ENCODE data around the gene RNF157.

RNF157 gene

GRCh38 chr17:76151896-76152454 lies 88.3 kb downstream of the RNF157 start:
- Mint-ChIP-seq H3K4me3 (no peak overlapping the region), H3K36me3 (ENCODE audit: low read depth) (peaks cover 41% of the 10 kb centered on the region), H3K27me3 (ENCODE audit: low read depth) (no peaks in the 10 kb centered on the region), H3K4me1 (ENCODE audit: low read depth) (peaks cover 10% of the 10 kb centered on the region), H3K9me3 (no peaks in the 10 kb centered on the region), H3K27ac (peak overlapping the region; percentile 31)
- no peak for DNase-seq (ENCODE audit: low spot score)

- Mint-ChIP-seq H3K27ac (peak overlapping the region; percentile 11), H3K4me3 (no peak overlapping the region)
These were observed 89.3 kb downstream of the RNF157 start for GRCh38 chr17:76150712-76151622.

GRCh38 chr17:76149214-76149613 lies 91.1 kb downstream of the RNF157 start:
- H3K36me3 Mint-ChIP-seq (ENCODE audit: low read depth), result peaks cover 52% of the 10 kb centered on the region
- H3K9me3 Mint-ChIP-seq, result no peaks in the 10 kb centered on the region
- no peak overlapping the region for H3K27ac Mint-ChIP-seq
- no peak overlapping the region for H3K4me3 Mint-ChIP-seq
- DNase-seq (ENCODE audit: low spot score), result no peak
- H3K27me3 Mint-ChIP-seq (ENCODE audit: low read depth), result no peaks in the 10 kb centered on the region
- peaks cover 31% of the 10 kb centered on the region for H3K4me1 Mint-ChIP-seq (ENCODE audit: low read depth)

More at GRCh38 chr17:76150712-76151622, 89.3 kb downstream of the RNF157 start:
- Mint-ChIP-seq H3K27me3 (ENCODE audit: low read depth) (no peaks in the 10 kb centered on the region), H3K9me3 (no peaks in the 10 kb centered on the region), H3K4me1 (ENCODE audit: low read depth) (peaks cover 17% of the 10 kb centered on the region), H3K36me3 (ENCODE audit: low read depth) (peaks cover 45% of the 10 kb centered on the region)
- no peak for DNase-seq (ENCODE audit: low spot score)

GRCh38 chr17:76148015-76148326 lies 92.3 kb downstream of the RNF157 start:
- peaks cover 50% of the 10 kb centered on the region for H3K36me3 Mint-ChIP-seq (ENCODE audit: low read depth)
- no peaks in the 10 kb centered on the region for H3K27me3 Mint-ChIP-seq (ENCODE audit: low read depth)
- H3K9me3 Mint-ChIP-seq, result no peaks in the 10 kb centered on the region
- H3K4me1 Mint-ChIP-seq (ENCODE audit: low read depth), result peaks cover 41% of the 10 kb centered on the region
- no peak overlapping the region for H3K4me3 Mint-ChIP-seq
- no peak overlapping the region for H3K27ac Mint-ChIP-seq
- DNase-seq (ENCODE audit: low spot score), result no peak

GRCh38 chr17:76147211-76148014 lies 92.9 kb downstream of the RNF157 start:
- no peak overlapping the region for H3K4me3 Mint-ChIP-seq
- no peaks in the 10 kb centered on the region for H3K9me3 Mint-ChIP-seq
- DNase-seq (ENCODE audit: low spot score), result no peak
- H3K4me1 Mint-ChIP-seq (ENCODE audit: low read depth), result peaks cover 45% of the 10 kb centered on the region
- no peaks in the 10 kb centered on the region for H3K27me3 Mint-ChIP-seq (ENCODE audit: low read depth)
- peak overlapping the region; percentile 31 for H3K27ac Mint-ChIP-seq
- peaks cover 48% of the 10 kb centered on the region for H3K36me3 Mint-ChIP-seq (ENCODE audit: low read depth)

- Mint-ChIP-seq H3K36me3 (ENCODE audit: low read depth) (peaks cover 39% of the 10 kb centered on the region), H3K4me1 (ENCODE audit: low read depth) (peaks cover 44% of the 10 kb centered on the region), H3K4me3 (peak overlapping the region; percentile 78), H3K9me3 (no peaks in the 10 kb centered on the region), H3K27ac (peak overlapping the region; percentile 94), H3K27me3 (ENCODE audit: low read depth) (no peaks in the 10 kb centered on the region)
- no peak for DNase-seq (ENCODE audit: low spot score)
These were observed 94.0 kb downstream of the RNF157 start for GRCh38 chr17:76146053-76146851.

GRCh38 chr17:76145231-76146052 lies 94.9 kb downstream of the RNF157 start:
- Mint-ChIP-seq H3K36me3 (ENCODE audit: low read depth) (peaks cover 34% of the 10 kb centered on the region), H3K9me3 (no peaks in the 10 kb centered on the region), H3K4me3 (peak overlapping the region; percentile 78), H3K27ac (peak overlapping the region; percentile 94), H3K4me1 (ENCODE audit: low read depth) (peaks cover 47% of the 10 kb centered on the region), H3K27me3 (ENCODE audit: low read depth) (peaks cover 3% of the 10 kb centered on the region)
- DNase-seq (ENCODE audit: low spot score), result no peak

GRCh38 chr17:76142585-76143041 lies 97.7 kb downstream of the RNF157 start:
- Mint-ChIP-seq H3K4me3 (peak overlapping the region; percentile 17), H3K36me3 (ENCODE audit: low read depth) (peaks cover 31% of the 10 kb centered on the region), H3K9me3 (no peaks in the 10 kb centered on the region), H3K4me1 (ENCODE audit: low read depth) (peaks cover 48% of the 10 kb centered on the region), H3K27me3 (ENCODE audit: low read depth) (peaks cover 20% of the 10 kb centered on the region), H3K27ac (peak overlapping the region; percentile 94)
- no peak for DNase-seq (ENCODE audit: low spot score)

- Mint-ChIP-seq H3K4me3 (peak overlapping the region; percentile 77), H3K9me3 (no peaks in the 10 kb centered on the region), H3K36me3 (ENCODE audit: low read depth) (peaks cover 26% of the 10 kb centered on the region), H3K4me1 (ENCODE audit: low read depth) (peaks cover 48% of the 10 kb centered on the region), H3K27me3 (ENCODE audit: low read depth) (peaks cover 20% of the 10 kb centered on the region), H3K27ac (peak overlapping the region; percentile 94)
- DNase-seq (ENCODE audit: low spot score), result no peak
These were observed 98.2 kb downstream of the RNF157 start for GRCh38 chr17:76142039-76142584.

GRCh38 chr17:76141212-76142038 lies 98.9 kb downstream of the RNF157 start, which contains the start of gene FOXJ1:
FOXJ1 (minus strand) TSS chr17:76141245; CDS start chr17:76140395, 850 bp downstream.
- Mint-ChIP-seq H3K9me3 (no peaks in the 10 kb centered on the region), H3K4me3 (peak within 1 kb of the TSS; percentile 77), H3K36me3 (ENCODE audit: low read depth) (peaks cover 21% of the 10 kb centered on the region), H3K27ac (peak within 1 kb of the TSS; percentile 65), H3K4me1 (ENCODE audit: low read depth) (peaks cover 45% of the 10 kb centered on the region), H3K27me3 (ENCODE audit: low read depth) (peaks cover 20% of the 10 kb centered on the region)
- peak; percentile 91 for DNase-seq (ENCODE audit: low spot score)

GRCh38 chr17:76140661-76141211 lies 99.6 kb downstream of the RNF157 start:
- peaks cover 20% of the 10 kb centered on the region for H3K27me3 Mint-ChIP-seq (ENCODE audit: low read depth)
- peak overlapping the region; percentile 50 for H3K4me3 Mint-ChIP-seq
- no peak for DNase-seq (ENCODE audit: low spot score)
- H3K27ac Mint-ChIP-seq, result no peak overlapping the region
- no peaks in the 10 kb centered on the region for H3K9me3 Mint-ChIP-seq
- peaks cover 39% of the 10 kb centered on the region for H3K4me1 Mint-ChIP-seq (ENCODE audit: low read depth)
- peaks cover 14% of the 10 kb centered on the region for H3K36me3 Mint-ChIP-seq (ENCODE audit: low read depth)
